COLO829 (cell line): Measurements from ENCODE around the gene CNTN5.

Experiments
- DNase-seq: peaks from one replicate; pipeline ENCODE4 v3.0.0; 2012; ENCODE audit warnings: low spot score

The CNTN5 gene

GRCh38 chr11:99522467-99523173 lies 501.9 kb downstream of the CNTN5 start:
- no peak for DNase-seq

GRCh38 chr11:99531468-99531867 lies 510.7 kb downstream of the CNTN5 start:
- no peak for DNase-seq

GRCh38 chr11:99534812-99535211 lies 514.1 kb downstream of the CNTN5 start:
- DNase-seq: no peak

GRCh38 chr11:99535406-99535805 lies 514.7 kb downstream of the CNTN5 start:
- no peak for DNase-seq

- DNase-seq: no peak
Measured at GRCh38 chr11:99535819-99536218, 515.1 kb downstream of the CNTN5 start.

- no peak for DNase-seq
Measured at GRCh38 chr11:99537681-99538080, 516.9 kb downstream of the CNTN5 start.

- DNase-seq: no peak
Measured at GRCh38 chr11:99545616-99546015, 524.9 kb downstream of the CNTN5 start.

- no peak for DNase-seq
Measured at GRCh38 chr11:99548264-99548663, 527.5 kb downstream of the CNTN5 start.

GRCh38 chr11:99554232-99554903 lies 533.6 kb downstream of the CNTN5 start:
- no peak for DNase-seq

GRCh38 chr11:99555486-99555885 lies 534.7 kb downstream of the CNTN5 start:
- no peak for DNase-seq

GRCh38 chr11:99565333-99565732 lies 544.6 kb downstream of the CNTN5 start:
- DNase-seq: no peak

- DNase-seq: no peak
Measured at GRCh38 chr11:99567334-99567956, 546.7 kb downstream of the CNTN5 start.

- no peak for DNase-seq
Measured at GRCh38 chr11:99568808-99569207, 548.1 kb downstream of the CNTN5 start.

- no peak for DNase-seq
Measured at GRCh38 chr11:99571094-99571493, 550.3 kb downstream of the CNTN5 start.

GRCh38 chr11:99584830-99585229 lies 564.1 kb downstream of the CNTN5 start:
- DNase-seq: no peak

GRCh38 chr11:99585606-99586005 lies 564.9 kb downstream of the CNTN5 start:
- DNase-seq: no peak

GRCh38 chr11:99589771-99590170 lies 569.0 kb downstream of the CNTN5 start:
- no peak for DNase-seq

GRCh38 chr11:99592266-99592665 lies 571.5 kb downstream of the CNTN5 start:
- no peak for DNase-seq

GRCh38 chr11:99593197-99593596 lies 572.4 kb downstream of the CNTN5 start:
- no peak for DNase-seq

GRCh38 chr11:99601179-99601578 lies 580.4 kb downstream of the CNTN5 start:
- DNase-seq: no peak

- DNase-seq: no peak
Measured at GRCh38 chr11:99614352-99614751, 593.6 kb downstream of the CNTN5 start.

GRCh38 chr11:99630629-99631028 lies 609.9 kb downstream of the CNTN5 start:
- DNase-seq: no peak

GRCh38 chr11:99631618-99632017 lies 610.9 kb downstream of the CNTN5 start:
- no peak for DNase-seq
